HG03060 (cell line): ENCODE measurements around the gene UBE2S.
"Not testable (repeated sequence)": the region's sequence is repeated elsewhere in the genome, so short reads cannot be mapped to it uniquely, and the experiment has no call there.

Experiments
- ATAC-seq: cut with Tn5 transposase; IDR thresholded peaks from one replicate; pipeline ENCODE4 v1.9.1; 2021; ENCODE audit warnings: low read depth, moderate number of reproducible peaks; ENCODE audit not compliant: unreplicated experiment

Gene UBE2S

GRCh38 chr19:55407550-55407799 lies at the start of gene UBE2S:
Gene UBE2S, minus strand, starts transcription at chr19:55407788. Its CDS starts 199 bp downstream, at chr19:55407589.
- ATAC-seq, result not testable (repeated sequence)

- no peak for ATAC-seq
Observed at GRCh38 chr19:55456347-55456746, 48.8 kb upstream of the UBE2S start.

- no peak for ATAC-seq
Observed at GRCh38 chr19:55455576-55456235, 48.1 kb upstream of the UBE2S start.

GRCh38 chr19:55454787-55455243 lies 47.2 kb upstream of the UBE2S start:
- ATAC-seq, result no peak

GRCh38 chr19:55453511-55454260 lies 46.1 kb upstream of the UBE2S start:
- ATAC-seq, result no peak

- ATAC-seq, result no peak
Observed at GRCh38 chr19:55452749-55453346, 45.3 kb upstream of the UBE2S start.

- no peak for ATAC-seq
Observed at GRCh38 chr19:55451965-55452748, 44.6 kb upstream of the UBE2S start.

GRCh38 chr19:55451163-55451964 lies 43.8 kb upstream of the UBE2S start:
- ATAC-seq, result no peak

GRCh38 chr19:55449469-55449868 lies 41.9 kb upstream of the UBE2S start:
- ATAC-seq, result no peak

- not testable (repeated sequence) for ATAC-seq
Observed at GRCh38 chr19:55448175-55448490, 40.5 kb upstream of the UBE2S start.

- no peak for ATAC-seq
Observed at GRCh38 chr19:55447421-55448174, 40.0 kb upstream of the UBE2S start.

GRCh38 chr19:55446060-55446459 lies 38.5 kb upstream of the UBE2S start:
- ATAC-seq, result no peak

GRCh38 chr19:55444646-55445045 lies 37.1 kb upstream of the UBE2S start:
- no peak for ATAC-seq

- no peak for ATAC-seq
Observed at GRCh38 chr19:55443824-55444480, 36.4 kb upstream of the UBE2S start.

- no peak for ATAC-seq
Observed at GRCh38 chr19:55443045-55443823, 35.6 kb upstream of the UBE2S start, which contains the start of gene SHISA7. Gene SHISA7, minus strand, starts transcription at chr19:55443300. Its CDS starts 437 bp downstream, at chr19:55442863.

GRCh38 chr19:55442372-55442961 lies 34.9 kb upstream of the UBE2S start:
- no peak for ATAC-seq

- ATAC-seq, result no peak
Observed at GRCh38 chr19:55441692-55442321, 34.2 kb upstream of the UBE2S start.

GRCh38 chr19:55441319-55441691 lies 33.7 kb upstream of the UBE2S start:
- ATAC-seq, result no peak
